Putamen (tissue), 1 donor: ENCODE data around the gene MAML3.

Experiments
- DNase-seq: peaks from one replicate; pipeline ENCODE4 v3.0.0-alpha.2; 2016; ENCODE audit warnings: low spot score

MAML3 gene

DNA sequence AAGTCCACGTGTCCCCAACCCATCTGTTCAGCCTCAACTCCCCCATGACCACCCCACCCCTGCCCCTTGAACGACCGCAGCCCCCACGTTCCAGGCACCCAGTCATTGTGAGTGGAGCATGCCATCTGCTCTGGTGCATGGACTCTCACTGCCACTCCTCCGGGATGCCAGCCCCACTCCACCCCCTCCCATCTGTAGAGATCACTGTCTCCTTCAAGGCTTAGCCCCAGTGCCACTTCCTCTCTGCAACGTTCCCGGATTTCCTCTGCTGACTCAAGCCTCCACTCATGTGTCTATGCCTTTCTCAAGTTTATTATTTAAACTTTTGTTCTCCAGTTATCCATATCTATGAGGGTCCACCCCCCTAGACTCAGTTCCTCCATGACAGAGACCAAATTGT is 54.0 kb downstream of the MAML3 start:
- DNase-seq = peak; percentile 47

DNA sequence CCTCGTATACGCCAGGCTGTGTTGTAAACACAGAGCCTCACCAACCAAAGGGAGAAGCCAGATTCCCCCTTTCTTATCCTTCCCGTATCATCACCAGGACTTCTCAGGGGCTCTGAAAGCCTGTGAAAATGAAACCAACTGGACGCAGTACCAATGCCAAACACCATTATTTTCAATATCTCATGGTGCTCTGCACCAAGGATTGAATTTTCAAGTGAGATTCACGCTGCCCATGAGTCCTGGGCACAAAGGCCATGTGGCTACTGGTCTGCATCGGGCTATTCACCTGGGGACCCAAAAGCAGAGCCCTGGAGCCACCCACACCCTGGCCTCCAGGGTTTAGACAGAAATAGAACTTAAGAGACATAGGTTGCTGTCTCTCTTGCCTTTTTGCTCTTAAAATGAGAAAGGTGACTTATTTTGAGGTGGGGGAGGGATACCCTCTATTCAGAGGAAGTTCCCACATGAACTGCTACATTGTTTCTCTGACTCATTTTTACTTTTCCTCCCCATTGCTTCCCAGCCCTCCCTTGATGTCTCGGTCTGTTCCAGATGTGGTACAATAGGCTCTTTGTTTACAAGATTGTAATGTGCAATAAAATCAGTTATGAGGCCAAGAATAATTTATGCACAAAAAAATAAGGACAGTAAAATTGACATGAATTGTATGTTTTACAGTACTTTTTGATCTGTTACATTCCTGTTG is 55.4 kb downstream of the MAML3 start:
- DNase-seq = peak; percentile 61

DNA sequence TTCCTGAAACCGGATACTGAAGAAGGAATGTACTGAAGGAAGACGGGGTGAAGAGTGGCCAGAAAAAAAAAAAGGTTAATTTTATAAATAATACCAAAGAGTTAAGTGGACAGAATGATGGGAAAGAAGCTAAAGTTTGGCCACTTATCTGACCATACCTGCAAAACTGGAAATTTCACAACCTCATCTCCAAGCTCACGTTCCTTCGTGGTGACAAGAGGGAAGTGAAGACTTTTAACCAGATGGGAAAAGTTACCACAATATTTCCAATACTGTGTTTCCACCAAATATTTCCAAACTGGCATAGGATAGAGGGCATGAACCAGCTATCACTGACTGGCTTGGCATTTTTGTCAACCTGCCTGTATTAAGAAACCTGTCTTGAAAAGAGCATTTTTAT is 56.4 kb downstream of the MAML3 start:
- no peak for DNase-seq

DNA sequence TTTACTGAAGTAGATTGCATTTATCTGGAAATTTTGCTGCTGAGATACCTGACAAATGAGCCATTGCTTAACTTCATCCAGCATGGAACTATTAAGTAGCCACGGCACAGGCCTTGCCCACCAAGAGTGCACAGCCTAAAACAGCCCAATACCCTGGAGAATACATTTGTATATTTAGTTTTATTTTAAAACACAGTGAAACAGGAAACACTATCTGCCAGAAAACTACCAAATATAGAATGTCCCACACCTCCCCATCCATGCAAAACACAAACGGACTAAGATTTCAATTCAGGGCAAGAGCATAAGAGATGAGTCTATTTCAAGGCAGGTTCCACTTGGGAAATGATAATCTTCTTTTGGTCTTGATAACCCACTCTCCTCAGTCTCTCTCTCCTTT is 57.1 kb downstream of the MAML3 start:
- DNase-seq = no peak

DNA sequence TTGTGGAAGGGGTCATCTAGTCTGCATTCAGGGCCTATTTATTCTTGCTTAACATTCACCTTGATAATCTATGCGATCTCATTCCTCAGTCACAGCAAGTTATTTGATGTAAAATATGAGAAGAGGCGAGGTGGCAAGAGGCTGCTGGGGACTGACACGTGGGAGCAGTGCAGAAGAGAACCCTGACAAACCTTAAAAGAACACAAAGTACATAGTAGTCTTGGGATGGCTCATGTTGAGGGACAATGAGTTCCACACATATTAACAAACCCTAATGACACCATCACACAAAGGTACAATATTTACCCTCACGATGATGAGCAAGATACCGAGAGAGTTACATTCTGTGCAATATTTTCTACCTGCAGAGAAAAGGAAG is 57.5 kb downstream of the MAML3 start:
- peak; percentile 26 for DNase-seq

DNA sequence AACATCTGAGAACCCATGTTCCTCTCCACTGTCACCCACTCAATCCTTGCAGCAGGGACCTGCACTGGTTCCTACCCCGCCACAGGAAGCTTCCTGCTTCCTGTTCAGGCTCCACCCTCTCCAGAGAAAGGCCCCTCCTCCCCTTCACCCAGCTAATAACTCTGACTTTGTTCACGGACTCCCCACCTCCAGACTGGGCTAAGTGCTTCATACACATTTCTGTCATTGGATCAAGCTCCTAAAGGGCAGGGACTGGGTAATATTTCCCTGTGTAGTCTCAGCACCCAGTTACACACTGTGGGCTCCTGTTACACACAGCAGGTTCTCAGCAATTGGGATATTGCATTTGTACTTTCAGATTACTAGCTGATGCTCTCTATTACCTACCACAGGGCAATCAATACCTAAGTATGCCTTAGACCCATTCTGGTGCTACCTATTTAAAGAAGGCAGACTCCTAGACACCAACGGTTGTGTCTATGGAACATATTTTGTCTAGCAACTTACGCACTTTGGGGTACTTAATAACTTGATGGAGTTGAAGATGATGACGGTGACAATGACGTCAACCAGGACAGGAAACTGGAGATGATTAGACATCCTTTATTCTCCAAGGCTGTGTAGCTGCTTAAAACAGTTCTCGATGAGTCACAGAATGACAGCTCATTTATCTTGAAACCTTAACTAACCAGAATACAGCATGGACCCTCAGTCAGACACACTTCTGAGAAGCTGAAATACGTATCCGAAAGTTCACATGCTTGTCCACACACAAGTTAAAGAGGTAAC is 58.1 kb downstream of the MAML3 start:
- peak; percentile 51 for DNase-seq

DNA sequence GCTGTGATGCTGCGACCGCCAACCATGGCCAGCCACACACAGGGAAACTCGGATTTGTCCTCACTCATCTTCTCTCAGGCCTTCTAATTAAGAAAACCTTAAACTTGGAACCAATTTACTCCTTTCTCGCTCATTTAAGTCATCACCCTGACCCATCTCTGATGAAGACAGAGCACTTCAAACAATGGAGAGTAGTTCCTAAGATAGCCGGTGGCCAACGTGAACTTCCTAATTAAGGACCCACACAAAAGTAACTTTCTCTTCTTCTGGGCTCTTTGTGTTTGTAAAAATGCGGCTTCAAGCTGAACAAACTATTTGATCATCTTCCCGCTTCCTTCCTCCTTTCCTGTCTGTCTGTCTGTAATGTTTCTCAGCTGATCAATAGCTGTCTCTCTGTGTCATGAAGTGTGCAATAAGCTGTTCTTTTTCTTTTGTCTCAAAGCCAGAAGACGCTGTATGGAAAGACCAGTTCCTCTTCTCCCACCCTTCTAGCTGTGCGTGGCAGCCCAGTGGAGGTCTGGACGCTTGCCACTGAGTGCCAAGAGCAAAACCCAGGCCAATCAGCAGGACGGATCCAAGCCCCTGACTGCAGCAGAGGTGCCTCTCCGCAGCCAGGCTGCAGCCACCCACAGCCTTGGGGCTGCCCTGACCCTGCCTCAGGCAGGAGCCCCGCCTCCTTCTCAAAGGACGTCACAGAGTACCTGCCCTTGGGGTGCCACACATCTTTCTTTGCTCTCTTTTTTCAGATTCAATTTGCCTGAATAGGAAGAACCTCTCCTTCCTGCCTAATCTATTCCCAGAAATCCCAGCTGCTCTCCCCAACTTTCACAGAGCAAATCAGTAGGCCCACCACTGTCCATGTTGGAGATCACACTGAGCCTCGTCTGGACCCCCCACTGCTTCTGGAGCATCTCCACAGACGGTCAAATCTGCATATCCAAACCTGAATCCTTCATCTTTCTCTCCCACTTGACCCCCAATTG is 59.3 kb downstream of the MAML3 start:
- DNase-seq = peak; percentile 70

DNA sequence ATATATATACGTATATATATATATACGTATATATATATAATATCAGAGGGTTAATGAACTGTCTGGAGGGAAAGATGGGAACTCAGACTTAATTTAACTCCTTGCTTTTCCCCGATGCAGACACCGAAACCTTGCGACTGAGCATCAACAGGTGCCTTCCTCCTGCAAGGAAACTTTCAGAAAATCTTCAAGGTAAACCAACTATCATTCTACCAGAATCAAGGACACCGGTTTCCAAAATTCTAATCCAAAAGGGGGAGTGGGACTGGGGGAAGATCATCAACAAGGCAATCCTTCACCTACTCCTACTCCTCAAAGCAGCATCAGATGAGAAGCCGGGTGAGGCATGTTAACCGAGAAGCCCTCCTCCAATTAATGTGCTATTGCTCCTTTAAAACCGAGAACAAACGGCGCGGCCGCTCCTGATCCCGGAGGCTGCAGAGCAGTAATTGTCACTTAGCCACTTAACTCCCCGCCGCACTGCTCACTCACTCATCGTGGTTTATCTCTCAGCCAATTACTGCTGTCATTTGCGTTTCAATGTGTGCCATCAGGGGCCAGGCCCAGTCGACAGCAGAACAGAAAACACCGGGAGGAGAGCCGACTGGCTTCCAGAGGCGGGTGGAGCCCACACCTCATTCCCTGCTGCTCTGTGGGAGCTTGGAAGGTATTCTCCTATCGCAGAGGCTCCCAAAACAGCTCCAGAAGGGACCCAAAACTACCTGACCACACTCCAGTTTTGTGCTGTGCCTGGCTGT is 61.7 kb downstream of the MAML3 start:
- DNase-seq = no peak

DNA sequence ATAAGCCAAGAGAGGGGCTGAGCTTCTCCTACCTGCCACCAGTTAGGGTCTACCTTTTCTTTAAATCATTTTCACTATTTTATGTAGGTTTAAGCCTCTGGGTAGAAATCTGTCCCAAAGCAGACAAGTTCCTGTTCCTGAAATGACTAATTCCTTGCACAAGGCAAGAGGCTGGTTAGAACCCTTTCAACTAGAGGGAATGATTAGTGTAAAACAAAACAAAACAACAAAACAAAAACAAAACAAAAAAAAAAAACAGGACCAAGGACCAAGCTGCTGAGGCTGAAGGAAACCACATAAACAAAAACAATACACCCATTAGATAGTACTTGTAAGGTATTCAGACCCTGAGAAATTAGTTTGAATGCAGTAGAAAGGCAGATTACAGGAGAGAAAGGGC is 62.7 kb downstream of the MAML3 start:
- no peak for DNase-seq

DNA sequence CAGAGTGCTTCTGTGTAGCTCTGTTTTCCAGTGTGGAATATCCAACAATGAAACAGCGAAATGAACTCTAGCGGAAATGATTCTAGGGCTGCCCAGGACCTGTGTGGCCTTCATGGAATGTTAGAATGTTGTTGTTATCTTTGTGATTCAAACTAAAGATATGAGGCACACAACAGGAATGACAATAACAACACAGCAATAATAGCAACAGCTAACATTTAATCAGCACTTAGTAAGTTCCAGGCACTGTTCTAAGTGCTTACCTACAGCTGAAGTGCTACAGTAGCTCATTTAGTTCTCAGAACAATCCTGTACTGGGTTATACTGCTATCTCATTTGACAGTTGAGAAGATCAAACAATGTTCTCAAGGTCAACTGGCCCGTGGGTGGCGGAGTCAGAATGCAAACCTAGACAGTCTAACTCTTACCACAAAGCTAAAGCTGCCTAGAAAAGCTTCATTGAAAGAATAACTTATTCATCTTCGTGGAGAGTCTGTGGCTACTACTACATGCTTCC is 63.7 kb downstream of the MAML3 start:
- DNase-seq = no peak

DNA sequence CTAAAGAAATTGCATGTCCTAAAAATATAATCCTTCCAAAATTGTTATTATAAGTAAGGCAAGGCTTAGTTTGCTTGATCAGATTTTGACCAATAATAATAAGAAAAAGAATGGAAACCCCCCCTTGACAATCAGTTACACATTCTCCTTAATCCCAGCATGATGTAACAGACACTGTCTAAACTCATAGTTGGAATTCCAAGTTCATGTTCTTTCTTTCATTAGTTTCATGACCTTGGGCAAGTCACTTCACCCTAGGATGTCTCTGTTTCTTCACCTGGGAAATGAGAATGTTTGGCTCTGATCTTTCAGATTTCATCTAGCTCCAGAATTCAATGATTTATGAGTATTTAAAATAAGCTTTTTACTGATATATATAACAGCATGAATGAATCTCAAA is 64.8 kb downstream of the MAML3 start:
- no peak for DNase-seq

DNA sequence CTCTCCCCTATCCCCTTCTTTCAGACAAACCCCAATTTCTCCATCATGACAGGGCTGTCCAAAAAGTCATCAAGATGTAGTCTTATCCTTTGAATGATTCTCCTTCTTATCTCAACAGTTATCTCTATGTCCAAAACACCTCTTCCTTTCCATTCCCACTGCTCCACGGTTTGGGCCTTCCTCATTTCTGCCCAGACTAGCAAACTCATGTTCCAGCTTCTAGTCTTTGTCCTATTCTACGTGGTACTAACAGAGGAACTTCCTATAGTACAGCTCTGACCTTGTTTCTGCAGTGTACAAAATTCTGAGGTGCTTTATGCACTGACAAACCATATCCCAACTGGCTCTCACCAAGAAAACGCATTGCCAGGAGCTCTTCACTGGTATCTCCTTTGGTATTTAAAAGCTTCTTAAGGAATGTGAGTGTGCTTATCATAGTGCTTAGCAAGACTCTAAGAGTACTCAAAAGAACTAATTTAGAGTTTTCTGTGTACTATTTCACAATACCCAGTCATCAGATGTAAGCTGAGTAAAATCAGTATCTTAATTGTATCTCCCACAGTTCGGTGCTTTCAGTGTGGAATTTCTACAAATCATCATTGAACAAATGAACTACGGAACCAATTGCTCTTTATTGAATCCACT is 65.5 kb downstream of the MAML3 start:
- no peak for DNase-seq

DNA sequence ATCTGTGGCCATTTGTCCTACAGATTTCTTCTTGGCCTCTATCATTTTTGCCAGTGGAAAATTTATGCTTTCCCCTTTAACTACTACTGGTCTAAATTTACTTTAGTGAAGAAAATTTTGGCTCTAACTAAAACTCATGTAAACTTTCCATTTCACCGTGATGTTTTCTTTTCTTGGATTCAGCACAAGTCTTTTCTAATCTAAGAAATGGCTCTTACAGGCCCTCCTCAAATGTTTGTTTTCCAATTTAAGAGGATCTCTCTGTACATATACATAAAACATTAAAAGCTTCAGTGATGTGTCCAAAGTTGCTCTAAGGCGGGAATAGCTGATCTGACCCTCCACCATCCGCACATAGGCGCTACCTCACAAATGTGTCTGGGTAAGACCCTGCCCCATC is 68.1 kb downstream of the MAML3 start:
- DNase-seq = no peak

DNA sequence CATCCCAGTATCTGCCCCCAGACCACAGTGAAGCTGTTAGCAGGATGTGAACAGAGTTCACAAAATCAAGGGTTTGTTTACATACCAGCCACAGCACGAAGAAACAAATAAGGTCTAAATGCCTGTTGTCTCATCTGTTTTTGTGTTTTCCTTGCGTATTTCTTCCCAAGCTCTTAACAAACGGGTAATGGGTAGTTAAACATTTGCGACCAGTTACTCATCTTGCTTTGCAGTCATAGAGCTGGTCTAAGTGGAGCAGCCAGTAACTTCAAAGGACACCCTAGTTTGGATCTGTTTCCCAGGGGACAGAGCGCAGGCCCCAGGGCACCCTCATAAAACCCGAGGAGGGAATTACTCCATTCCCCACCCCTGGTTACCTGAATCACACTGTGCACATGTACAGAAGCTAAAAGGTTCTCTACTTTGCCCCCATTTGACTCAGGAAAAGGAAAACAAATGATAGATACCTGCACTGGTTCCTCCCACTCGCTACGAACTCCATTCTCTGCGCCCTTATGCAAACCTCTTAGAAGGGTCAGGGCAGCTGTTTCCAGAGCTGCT is 68.8 kb downstream of the MAML3 start:
- DNase-seq = no peak

DNA sequence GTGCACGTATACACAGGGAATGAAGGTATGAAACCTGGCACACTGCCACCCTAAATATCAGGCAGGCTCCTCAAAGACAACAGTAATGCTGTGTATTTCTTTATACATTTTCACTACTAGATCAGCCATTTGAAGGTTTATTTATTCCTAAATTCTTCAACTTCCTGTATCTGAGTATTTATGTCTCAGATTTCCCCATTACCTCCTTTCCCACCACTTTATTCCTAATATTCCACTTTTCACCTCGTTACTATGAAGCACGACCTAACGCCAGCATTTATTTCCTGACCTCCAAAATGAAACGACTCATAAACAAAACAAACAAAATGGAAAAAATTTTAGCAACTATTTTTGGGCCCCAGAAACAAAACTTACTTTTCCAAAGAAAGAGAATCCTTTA is 69.6 kb downstream of the MAML3 start:
- no peak for DNase-seq

DNA sequence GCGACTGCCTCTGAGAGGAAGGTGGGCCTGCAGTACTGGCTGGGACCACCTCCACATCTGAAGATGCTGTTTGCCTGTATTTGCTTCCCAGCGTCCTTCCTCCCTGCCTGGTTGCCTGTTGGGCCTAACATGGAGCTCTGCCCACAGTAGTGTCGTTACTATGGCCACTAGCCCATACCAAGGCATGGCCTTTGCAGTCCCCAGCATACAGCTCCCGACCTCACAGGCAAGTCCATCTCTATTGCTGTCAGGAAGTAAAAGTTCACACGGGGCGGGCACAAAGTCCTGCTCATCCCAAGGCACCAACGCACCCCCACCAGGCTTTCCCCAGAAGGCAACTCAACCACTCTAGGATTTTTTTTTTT is 71.6 kb downstream of the MAML3 start:
- no peak for DNase-seq

DNA sequence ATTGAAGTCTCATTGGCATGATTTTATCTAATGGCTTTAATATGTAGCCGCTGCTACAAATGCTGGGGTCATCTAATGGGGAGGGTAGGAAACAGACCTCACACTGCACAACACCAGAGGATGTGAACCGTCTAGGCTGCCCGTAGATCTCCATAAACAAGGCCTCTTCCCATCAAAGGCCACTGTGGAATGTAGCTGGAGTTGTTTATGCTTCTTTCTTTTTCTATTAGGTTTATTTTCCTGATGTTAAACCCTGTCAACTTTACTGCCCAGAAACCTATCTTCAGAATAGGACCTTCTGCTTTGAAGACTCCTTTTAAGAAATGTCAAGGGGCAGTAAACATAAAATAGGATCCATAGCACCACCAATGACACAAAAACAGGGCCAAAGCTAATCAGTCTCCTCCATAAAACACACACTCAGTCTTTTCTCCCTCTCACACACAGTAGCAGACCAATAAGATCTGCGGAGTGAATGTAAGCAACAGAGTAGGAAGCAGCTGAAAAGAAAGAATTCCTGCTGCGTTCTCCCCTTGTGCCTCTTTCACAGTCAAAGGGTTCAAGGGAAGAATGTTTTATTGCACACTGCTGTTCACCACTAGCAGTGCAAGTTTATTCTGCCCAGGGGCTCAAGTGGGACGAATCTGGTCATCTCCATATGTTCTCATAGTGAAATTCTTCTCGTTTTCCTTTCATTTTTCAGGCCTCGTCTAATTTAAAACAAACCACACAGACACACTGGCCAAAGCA is 72.2 kb downstream of the MAML3 start:
- DNase-seq = no peak

DNA sequence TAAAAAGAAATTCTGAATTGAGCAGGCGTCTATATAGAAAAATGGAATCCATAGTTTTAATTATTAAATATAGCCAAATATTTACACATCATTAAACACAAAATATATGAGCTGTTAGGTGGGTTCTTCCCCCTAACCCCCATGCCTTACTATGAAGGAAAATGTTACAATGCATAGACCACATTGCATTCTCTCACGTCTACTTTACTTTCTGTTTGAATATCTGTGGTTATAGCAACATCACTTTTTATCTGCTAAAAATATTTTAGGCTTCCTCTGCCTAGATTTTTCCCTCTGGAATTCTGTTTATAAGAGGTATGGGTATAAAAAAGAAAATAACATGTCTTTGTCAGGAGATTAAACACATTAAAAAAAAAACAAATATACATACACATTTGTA is 73.1 kb downstream of the MAML3 start:
- no peak for DNase-seq

DNA sequence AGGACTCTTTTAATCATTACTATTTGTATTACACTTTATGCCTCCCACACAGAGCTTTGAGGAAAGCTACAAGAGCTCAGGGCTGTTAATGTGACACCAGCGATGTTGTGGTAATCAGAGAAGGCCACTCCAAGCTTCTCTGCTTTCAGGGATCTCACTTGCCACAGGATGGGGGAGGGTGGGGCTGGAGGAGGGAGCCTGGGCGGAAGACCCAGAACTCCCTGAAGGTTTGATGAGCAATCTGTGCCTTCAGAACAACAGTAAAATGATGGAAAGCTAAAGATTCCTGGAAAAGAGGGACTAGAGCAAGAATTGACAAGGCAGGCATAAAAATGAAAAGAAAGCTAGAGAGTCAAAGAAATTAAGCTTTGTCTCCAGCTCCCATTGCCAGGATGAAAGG is 75.6 kb downstream of the MAML3 start:
- DNase-seq = no peak

DNA sequence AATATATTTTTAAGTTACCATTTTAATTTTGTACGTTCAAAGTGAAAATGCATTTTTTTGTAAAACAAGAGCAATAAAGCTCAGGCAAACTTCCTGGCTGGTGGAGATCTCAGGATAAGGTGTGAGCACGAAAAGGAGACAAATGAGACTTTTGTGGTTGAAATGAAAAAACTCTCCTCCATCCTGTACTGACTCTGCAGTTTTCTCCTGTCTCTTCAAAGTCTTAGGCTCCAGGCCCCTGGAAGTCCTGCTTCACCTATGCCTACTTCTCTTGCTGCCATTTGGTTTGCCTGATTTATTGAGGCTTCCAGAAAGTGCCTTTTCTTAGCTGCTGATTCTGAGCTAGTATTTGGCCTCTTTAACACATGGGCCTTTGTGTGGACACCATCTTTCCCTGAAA is 77.7 kb downstream of the MAML3 start:
- DNase-seq = no peak
